ENCODE data around the gene LINS1.

Gene LINS1

GRCh38 chr15:100559330-100559729, 42.7 kb downstream of the LINS1 start:
- DNase-seq (ENCODE audit: low read depth in 2 of 2), result no peak

DNA sequence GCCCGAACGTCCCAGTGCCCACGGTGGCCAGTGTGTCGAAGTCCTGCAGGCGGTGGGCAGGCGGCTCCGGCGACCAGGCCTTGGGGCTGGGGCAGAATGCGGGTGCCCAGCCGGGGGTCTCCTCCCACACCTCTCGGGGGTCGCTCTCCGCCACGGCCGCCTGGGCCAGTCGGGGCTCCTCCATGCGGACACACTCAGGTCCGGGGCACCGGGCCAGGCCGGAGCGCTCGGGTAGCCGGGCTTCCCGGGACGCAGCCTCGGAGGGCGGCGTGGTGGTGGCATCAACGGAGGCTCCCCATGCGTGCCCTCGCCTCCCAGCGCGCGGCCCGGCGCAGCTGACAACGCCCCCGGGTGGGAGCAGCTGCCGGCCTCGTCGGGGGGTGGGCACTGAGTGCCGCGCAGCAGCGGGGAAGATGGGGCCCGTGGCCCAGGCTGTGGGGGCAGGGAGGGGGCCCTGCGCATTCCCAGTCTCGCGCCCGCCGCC, 43.2 kb downstream of the LINS1 start:
- no peak for DNase-seq (ENCODE audit: low read depth in 2 of 2)

GRCh38 chr15:100553468-100553867, 48.5 kb downstream of the LINS1 start:
- no peak for DNase-seq (ENCODE audit: low read depth in 2 of 2)

DNA sequence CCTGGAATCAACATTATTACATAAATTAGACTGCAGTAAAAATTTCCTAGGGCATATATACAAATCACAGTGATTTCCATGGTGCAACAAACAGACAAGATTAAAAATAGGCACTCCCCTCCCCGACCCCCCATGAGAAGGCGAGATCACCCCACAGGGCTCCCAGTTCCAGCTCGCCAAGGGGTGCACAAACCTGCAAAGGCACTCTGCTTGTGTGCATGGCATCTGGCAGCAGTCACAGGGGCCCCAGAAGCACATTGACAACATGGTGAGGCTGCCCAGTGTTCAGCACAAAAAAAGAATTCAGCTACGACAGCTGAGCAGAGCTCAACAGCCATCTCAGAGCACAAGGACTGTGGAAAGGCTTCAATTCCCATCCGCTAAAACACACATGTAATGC, 54.0 kb downstream of the LINS1 start:
- DNase-seq (ENCODE audit: low read depth in 2 of 2), result no peak

GRCh38 chr15:100544946-100545345, 57.0 kb downstream of the LINS1 start:
- DNase-seq (ENCODE audit: low read depth in 2 of 2), result no peak

DNA sequence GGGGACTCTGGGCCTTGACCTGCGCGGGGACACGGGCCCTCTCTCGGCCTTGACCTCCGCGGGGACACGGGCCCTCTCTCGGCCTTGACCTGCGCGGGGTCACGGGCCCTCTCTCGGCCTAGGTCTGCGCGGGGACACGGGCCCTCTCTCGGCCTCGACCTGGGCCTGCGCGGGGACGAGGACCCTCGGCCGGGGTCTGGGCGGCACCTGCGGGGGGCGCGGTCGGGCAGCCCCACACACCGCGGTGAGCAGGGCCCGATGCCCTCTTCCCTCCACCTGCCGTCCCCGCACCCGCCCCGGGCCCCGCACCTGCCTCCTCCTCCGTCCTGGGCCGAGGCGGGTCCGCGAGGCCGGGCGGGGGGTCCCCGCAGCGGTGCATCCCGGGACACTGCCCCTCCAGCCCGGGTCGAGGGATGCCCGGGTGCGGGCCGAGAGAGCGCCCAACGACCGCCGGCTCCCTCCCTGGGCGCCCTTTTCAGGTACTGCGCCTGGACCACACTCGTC, 57.6 kb downstream of the LINS1 start:
- DNase-seq (ENCODE audit: low read depth in 2 of 2), result no peak

GRCh38 chr15:100542290-100542689, 59.7 kb downstream of the LINS1 start:
- no peak for DNase-seq (ENCODE audit: low read depth in 2 of 2)

GRCh38 chr15:100537331-100537730, 64.7 kb downstream of the LINS1 start:
- DNase-seq (ENCODE audit: low read depth in 2 of 2), result no peak

DNA sequence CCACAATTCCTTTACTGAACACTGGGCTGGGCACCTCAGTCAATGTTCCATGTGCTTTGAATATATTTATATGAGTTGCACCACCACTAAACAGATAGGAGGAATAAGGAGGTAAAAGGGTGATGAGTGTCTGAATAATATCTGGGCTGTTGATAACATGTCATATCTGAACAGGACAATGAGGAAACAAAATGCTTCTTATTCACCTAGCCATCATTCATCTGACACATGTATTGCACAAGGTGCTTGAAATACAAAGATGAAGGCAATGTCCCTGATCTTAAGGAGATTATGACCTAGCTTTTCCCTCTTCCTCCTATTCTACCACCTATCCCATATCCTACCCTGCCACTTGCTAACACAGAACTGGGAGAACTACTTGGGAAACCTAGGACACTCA, 65.3 kb downstream of the LINS1 start:
- no peak for DNase-seq (ENCODE audit: low read depth in 2 of 2)

GRCh38 chr15:100533886-100534285, 68.1 kb downstream of the LINS1 start:
- DNase-seq (ENCODE audit: low read depth in 2 of 2), result no peak

- no peak for DNase-seq (ENCODE audit: low read depth in 2 of 2)
Measured at GRCh38 chr15:100531823-100532327, 70.1 kb downstream of the LINS1 start.

- DNase-seq (ENCODE audit: low read depth in 2 of 2), result no peak
Measured at GRCh38 chr15:100531204-100531603, 70.8 kb downstream of the LINS1 start.

DNA sequence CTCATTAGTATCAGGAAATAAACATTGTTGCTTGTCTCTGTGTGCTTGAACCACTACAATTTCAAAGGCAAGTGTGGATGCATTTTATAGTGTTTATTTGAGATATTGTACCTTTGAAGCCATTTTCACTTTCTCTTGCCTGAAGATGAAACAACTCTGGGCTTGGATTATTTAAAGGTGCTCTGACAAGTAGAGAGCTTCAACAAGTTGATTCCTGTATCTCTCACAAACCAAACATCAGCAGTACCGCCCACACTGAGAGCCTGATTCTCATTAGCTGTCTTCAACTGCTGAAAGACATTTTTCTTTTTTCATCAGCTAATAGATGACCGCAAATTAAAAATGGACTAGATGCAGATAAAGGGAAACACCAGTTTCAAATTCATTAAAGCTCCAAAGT, 72.4 kb downstream of the LINS1 start:
- no peak for DNase-seq (ENCODE audit: low read depth in 2 of 2)

DNA sequence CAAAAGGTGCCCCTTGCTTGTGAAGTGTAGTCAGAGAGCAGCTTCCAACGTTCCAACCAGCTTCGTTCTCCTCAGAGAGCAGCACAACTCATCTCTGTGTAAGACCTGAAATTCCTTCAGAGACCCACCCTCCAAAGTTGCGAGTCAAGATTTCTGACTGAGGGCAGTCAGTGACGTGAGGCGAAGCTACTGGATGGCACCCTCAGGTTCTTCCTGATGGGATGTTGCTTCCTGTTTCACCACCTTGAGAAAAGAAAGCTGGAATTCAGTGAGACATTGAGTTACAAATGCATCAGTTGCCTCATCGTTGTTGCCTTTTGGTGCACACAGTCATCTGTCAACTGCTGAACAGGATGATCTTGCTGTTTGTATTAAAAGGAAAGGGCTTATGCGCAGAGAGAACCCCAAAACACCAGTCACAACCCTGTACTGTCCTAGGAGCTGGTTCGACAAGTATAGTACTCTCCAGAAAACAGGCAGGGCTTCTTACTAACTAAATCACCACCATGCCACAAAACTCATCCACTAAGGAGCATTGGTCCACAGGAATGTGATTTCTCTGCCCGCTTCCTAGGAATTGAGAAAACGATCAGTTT, 73.1 kb downstream of the LINS1 start, which contains the start of gene CERS3:
Gene CERS3, minus strand, starts transcription at position 118 of the 596 bp plus-strand sequence. CDS start 27,101 bp downstream, outside the sequence.
- DNase-seq (ENCODE audit: low read depth in 2 of 2), result no peak

DNA sequence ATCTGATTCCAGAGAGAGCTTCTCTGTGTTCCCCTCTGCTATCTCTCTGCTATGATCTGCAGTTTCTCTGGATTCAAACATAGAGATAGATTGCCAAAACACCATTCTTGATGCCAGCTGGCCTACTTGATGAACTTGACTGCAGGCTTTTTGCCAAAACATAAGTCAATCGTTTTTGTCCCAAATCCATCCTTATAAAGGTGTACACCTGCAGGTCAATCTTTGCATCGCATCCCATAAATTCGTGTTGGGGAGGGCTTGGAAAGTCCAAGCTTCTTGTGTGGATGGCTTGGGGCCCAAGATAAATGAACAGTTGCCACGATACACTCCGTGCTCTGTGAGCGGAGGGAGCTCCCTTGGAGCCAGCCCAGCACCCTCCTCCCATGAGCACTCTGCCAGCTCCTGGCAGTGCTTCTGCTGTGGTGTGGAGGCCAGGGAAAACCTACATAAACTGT, 75.9 kb downstream of the LINS1 start:
- no peak for DNase-seq (ENCODE audit: low read depth in 2 of 2)

- no peak for DNase-seq (ENCODE audit: low read depth in 2 of 2)
Measured at GRCh38 chr15:100525436-100525835, 76.5 kb downstream of the LINS1 start.

GRCh38 chr15:100524326-100524725, 77.7 kb downstream of the LINS1 start:
- DNase-seq (ENCODE audit: low read depth in 2 of 2), result no peak

DNA sequence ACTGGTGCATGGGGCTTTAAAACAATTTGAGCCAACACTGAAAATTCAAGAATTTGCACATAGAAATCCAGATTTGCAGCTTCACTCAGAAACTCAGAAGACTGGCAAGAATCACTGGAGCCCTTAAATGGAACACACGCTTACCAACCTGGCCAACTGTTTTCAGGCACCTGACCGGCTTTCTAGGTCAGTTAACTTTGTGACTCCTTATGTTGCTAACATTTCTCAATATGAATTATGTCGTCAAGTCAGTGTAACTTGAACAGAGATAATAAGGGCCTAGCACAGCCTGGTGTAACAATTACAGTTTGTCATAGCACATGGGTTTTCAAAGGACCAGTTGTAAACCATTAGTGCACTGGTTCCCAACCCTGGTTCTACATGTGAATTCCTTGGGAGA, 80.1 kb downstream of the LINS1 start:
- no peak for DNase-seq (ENCODE audit: low read depth in 2 of 2)

GRCh38 chr15:100520132-100520921, 81.7 kb downstream of the LINS1 start:
- no peak for DNase-seq (ENCODE audit: low read depth in 2 of 2)

DNA sequence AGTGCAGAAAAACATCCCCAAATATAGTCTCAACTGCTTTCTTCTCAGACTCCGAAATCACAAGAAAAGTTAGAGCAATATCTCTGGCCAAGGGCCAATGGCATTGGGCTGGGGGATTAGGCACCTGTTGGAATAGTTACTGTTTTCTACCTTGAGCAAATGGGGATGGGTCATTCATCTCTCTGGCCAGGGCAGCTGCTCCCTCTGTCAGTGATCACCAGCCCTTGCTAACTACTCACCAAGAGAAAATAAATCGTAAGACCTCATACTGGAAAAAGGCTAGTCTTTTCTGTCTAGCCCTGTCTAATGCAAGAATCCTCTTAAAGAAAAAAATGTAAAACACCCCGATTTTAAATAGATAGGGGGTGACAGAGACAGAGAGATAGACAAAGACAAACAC, 84.1 kb downstream of the LINS1 start:
- no peak for DNase-seq (ENCODE audit: low read depth in 2 of 2)
